IPS-18c (cell line): Measurements from ENCODE around the gene SNTG2.

Source experiments
- H3K4me3 ChIP-seq: 2 replicates; pipeline ENCODE4 v1.7.0; 2013; ENCODE audit warnings: low read depth, mild to moderate bottlenecking, low read length, moderate library complexity; ENCODE audit not compliant: insufficient read depth
- H3K9me3 ChIP-seq: one replicate; pipeline ENCODE4 v1.6.1; 2013; ENCODE audit warnings: mild to moderate bottlenecking, low read length, moderate library complexity; ENCODE audit not compliant: control insufficient read depth, insufficient read depth

SNTG2 gene

DNA sequence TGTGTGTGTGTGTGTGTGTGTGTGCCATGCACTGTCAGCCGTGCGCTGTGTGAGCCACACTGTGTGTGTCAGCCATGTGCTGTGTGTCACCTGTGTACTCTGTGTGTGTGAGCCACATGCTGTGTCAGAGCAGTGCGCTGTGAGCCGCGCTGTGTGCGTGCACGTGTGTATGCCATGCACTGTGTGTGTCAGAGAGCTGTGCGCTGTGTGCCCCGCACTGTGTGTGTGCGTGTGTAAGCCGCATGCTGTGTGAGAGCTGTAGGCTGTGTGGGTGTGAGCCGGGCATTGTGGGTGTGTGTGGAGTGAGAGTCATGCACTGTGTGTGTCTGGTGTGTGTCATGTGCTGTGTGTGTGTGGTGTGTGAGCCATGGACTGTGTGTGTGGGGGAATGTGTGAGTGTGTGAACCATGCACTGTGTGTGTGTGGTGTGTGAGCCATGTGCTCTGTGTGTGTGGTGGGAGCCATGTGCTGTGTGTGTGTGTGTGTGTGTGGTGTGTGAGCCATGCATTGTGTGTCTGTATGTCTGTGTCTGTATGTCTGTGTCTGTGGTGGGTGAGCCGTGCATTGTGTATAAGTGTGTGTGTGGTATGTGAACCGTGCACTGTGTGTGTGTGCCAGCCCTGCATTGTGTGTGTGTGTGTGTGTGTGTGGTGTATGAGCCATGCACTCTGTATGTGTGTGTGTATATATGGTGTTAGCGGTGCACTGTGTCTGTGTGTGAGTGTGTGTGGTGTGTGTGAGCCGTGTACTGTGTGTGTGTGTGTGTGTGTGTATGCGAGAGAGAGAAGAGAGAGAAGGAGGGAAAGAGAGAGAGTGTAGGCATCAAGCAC is 356.3 kb downstream of the SNTG2 start:
- H3K9me3 ChIP-seq: no peaks in the 10 kb centered on the region
- no peak overlapping the region; the same call in 1 of the 2 replicates for H3K4me3 ChIP-seq

DNA sequence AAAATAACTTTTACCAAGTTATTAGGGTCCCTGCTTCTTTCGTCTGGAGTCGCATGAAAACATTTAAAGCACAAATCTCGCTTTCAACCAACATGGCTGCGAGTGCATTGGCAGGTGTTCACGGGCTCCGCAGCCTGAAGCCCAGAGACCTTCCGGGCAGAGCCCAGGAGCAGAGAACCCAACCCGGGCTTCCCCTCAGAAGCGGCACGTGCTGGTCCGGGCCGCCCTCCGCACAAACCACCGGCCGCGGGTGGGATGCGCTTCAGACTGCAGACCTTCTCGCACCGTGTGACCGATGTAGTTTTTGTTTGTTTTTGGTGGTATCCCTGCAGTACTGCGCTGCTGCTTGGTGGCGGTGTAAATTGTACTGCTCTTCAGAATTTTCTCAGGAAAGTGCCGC is 357.0 kb downstream of the SNTG2 start:
- H3K4me3 ChIP-seq: no peak overlapping the region
- H3K9me3 ChIP-seq: no peaks in the 10 kb centered on the region

DNA sequence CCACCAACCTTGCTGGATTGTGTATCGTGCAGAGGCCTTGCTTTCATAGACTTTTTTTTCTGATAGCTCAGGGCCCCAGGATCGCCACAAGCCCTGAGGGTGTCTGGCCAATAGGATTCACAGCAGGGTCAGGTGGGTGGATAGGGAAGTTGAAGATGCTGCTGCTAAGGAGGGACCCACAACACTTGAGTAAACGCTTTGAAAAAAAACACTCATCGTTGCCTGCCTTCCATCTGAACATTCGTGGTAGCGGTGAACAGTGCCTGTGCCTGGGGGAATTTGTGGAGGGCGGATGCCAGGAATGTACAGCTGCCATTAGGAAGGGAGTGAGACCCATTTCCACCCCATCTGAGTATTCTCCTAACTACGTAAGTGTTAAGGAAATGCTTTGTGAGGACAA is 358.0 kb downstream of the SNTG2 start:
- Histone ChIP-seq H3K9me3 (no peaks in the 10 kb centered on the region), H3K4me3 (no peak overlapping the region)

DNA sequence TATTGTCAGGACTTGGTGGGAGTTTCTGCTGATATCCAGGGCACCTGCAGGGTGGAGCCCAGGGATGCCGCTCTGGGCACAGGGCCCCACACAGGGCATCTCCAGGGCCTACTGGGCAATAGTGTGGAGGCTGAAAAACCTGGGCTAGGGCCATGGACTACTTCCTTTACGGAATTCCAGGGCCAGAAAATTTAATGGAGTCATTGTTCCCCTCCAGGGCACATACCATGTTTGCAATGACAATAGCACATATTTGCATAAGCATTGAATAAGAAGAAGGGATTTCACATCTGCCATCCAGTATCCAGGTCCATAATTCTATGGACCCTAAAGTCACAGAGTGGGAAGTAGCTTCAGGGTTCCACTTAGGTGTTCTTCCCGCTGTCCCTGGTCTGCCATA is 358.9 kb downstream of the SNTG2 start:
- H3K9me3 ChIP-seq: no peaks in the 10 kb centered on the region
- no peak overlapping the region for H3K4me3 ChIP-seq

DNA sequence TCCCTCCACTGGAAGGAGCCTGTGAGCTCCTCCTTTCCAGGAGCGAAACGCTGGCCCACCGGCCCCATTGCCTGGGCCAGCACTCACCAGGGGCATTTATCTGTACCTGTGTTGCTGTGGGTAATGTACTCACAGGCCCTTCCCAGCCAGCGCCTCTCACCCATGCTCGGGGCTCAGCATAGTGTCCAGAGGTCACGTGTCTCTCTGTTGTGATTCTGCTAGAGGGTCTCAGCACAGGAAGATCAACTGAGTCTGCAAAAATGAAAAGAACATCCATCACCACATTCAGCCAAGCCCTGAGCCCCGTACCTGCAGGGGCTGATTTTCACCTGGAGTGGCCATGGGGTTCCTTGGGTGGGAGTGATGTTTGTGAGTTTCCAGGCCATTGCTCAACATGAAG is 359.6 kb downstream of the SNTG2 start:
- Histone ChIP-seq H3K9me3 (no peaks in the 10 kb centered on the region), H3K4me3 (no peak overlapping the region)

DNA sequence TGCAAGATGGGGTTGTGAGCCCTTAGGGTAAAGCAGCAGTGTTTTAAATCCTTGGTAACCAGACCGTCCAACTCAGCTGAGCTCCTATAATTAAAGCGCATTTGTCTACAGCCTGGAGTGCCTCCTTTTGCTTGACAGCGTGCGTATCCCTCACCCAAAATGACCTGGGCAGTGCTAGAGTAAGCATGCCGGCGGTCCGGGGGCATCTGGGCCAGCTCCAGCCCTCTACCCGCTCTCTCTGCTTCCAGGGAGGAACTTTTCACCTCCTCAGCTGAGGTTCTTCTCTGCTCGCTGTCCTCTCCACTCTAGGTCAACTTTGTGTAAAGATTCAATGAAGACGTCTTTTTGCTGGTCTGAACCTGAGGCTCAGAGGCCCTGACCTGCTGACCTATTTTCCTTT is 360.2 kb downstream of the SNTG2 start:
- H3K4me3 ChIP-seq: no peak overlapping the region
- H3K9me3 ChIP-seq: no peaks in the 10 kb centered on the region

DNA sequence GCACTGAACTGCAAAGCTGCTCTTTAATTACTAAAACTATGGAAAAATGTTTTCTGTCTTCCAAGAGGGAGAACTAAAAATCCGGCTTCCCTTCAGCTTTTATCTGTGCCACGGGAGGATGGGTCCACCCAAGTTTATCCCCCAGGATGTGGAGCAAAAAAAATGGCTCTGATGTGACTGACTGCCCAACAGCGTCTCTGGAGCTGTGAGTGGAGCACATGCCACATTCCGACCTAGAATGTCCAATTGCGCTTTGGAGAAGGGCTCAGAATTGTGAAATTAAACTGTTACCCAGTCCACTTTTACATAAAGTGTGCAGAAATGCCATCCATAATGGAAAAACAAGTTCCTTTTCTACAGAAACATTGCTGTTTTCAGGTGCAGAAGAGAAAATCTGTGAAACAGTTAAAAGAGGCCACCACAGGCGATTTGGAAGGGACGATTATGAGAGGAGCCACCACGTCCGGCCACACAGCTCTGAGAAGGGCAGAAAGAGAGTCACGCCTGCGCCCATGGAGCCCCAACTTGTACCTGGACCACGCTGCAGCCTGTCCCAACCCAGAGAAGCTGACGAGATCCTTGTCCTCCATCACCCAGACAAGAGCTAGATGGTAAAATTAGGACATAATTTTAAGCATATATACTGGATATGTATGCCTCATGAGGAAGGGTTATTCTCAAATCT is 362.7 kb downstream of the SNTG2 start:
- H3K4me3 ChIP-seq: no peak overlapping the region
- H3K9me3 ChIP-seq: no peaks in the 10 kb centered on the region

DNA sequence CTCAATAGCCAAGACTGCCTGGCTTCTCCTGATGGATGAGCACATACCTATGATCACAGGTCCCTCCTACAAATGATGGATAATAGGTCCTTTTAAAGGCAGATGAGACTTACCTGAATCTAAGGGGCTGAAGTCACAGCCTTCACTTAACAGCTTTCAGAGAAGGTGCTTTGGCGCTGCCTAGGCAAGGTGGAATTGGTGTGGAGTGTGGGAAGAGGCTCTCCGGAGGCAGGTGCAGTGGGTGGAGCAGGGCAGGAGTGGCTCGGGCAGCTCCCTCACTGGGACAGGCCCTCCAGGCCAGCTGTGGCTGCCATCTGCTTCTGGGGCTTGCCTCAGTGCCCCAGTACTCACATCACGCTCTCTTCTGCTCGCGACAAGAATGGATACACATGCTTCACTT is 363.6 kb downstream of the SNTG2 start:
- Histone ChIP-seq H3K4me3 (no peak overlapping the region), H3K9me3 (no peaks in the 10 kb centered on the region)

DNA sequence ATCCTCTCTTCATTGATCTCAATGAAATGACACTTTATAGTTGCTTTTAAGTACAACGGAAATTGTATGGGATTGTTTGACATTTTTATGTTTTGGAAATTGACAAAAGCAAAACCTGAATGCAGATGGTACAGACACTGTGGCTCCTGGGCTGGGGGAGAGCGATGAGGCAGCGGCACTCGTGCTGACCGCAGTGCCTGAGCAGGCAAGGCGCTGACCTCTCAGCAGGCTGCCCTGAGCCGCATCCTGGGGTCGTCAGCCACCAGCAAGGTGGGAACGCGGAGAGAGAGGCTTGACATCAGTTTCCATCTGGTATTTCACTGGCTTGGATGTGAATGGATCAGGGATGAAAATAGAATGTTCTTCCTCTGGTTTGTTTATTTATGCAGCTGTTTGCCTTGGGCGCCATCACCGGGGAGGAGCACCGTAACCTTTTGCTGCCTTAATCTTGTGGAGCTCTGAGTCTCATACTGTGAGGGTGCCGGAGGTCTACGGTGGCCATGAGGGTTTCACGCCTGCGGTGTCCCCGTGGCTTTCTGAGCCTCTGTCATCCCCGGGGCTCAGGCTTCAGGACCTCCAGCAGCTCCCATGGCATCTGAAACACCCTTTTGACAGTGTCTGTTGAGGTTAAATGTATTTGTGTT is 367.8 kb downstream of the SNTG2 start:
- H3K4me3 ChIP-seq: no peak overlapping the region
- H3K9me3 ChIP-seq: no peaks in the 10 kb centered on the region

DNA sequence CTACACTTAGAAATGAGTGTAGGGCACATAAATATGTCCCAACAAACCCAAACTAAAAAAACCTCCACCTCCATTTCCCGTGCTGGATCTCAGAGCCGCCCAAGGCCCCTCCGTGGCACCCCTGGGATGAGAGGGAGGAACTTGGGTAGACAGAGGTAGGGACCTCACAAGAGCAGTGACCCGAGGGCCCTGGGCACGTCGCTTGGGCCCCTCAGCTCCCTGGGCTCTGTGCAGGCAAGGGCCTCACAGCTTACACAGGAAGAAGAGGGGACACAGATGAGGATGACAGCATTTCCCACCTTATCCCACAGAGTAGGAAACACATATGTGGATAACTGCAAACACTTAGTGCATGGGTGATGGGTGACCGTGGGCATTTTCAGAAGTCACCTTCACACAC is 368.7 kb downstream of the SNTG2 start:
- Histone ChIP-seq H3K9me3 (no peaks in the 10 kb centered on the region), H3K4me3 (no peak overlapping the region)

DNA sequence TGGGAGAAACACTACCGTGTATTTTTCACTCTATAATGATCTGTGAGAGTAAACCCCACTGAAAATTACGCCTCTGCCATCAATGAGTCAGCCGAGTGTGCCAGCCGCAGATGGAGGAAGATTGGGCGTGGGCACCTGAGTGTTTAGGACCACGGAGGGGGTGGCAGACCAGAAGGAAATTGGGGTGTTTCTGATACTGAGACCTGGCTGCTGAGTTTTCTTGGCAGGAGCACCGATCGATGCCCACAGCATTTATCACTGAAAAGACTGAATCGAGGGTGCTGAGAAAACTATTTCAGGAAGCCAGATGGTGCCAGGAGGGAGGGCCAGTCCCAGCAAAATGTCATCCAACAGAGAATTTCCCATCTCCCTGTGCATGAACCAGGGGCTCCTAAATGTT is 370.7 kb downstream of the SNTG2 start:
- Histone ChIP-seq H3K9me3 (no peaks in the 10 kb centered on the region), H3K4me3 (no peak overlapping the region)

DNA sequence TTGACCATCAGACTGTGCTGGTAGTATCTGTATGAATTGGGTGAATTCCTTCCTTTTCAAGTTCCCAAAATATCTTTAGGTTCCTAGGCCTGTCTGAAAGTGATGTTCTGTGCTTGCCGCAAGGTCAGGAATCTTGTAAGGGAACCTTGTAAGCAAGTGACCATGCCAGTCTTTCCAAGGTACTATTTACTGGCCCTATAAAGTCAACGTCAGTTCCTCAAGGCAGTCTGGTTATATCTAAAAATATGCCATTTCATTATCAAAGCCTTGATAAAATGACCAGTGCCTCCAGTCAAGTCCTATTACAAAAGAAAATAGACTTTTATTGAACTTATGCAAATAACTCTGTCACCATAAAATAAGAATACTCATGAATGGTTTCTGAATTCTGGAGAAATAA is 374.2 kb downstream of the SNTG2 start:
- Histone ChIP-seq H3K4me3 (no peak overlapping the region), H3K9me3 (no peaks in the 10 kb centered on the region)

DNA sequence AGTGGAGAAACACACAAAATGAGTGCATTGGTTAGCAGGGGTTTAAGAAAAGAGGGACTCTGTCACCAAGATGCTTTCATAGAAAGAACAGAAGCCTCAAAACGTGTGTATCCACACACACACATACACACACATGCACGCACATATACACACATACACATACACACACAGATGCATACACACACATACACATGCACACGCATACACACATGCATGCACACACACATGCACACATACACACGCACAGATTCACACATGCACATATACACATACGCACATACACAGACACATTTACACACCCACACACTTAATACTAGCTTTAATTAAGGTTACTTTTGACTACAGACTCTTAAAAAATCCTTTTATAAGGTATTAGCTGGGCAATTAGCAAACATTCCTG is 378.0 kb downstream of the SNTG2 start:
- Histone ChIP-seq H3K9me3 (no peaks in the 10 kb centered on the region), H3K4me3 (no peak overlapping the region)

DNA sequence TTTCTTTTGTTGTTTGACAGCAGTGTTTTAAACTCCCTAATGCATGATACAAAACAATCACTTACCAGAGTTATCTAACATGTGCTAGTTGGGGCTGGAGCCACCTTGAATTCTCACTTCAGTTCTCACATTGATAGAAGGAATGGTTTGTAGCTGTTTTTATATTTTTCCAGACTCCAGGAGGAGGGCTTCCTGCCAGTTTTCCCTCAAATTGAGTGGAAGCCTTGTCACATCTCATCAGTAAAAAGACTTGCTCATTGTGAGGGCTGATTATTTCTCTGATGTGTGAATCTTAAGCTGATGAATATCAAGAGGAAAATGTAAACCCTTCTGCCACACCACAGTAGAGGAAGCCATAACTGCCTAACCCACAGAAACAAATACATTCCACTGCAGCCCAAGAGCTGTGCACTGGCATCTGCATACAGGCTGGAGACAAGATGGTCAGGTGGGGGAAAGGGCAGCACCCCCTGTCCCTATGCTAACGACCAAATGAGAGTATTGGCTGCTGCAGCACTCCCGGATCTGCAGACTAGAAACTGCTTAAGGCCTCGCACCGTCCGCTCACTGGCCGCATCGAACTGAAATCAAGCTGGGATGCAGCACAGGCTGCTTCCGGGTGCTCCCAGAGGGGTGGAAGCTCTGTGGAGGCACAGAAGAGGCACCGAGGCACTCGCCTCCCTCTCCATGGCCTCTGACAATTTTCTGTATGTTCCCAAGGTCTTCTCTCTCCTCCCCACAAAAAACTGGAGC is 388.9 kb downstream of the SNTG2 start:
- Histone ChIP-seq H3K4me3 (no peak overlapping the region), H3K9me3 (no peaks in the 10 kb centered on the region)

DNA sequence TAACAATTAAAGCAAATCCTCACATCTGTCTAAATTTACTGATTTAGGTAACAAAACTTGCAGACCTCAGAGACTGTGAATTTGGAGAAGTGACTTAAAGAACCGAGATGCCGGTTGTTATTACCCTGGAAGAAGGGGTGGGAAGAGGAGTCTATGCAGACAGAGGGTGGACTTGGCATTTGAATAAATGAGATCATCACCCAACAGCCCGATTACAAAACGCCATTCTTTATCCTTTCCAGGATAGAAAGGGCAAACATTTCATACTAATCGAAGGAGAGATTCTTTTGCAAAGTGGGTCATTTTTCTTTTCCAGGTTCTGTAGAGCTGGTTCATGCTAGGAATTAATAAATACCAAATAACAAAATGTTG is 389.5 kb downstream of the SNTG2 start:
- Histone ChIP-seq H3K4me3 (no peak overlapping the region), H3K9me3 (no peaks in the 10 kb centered on the region)

DNA sequence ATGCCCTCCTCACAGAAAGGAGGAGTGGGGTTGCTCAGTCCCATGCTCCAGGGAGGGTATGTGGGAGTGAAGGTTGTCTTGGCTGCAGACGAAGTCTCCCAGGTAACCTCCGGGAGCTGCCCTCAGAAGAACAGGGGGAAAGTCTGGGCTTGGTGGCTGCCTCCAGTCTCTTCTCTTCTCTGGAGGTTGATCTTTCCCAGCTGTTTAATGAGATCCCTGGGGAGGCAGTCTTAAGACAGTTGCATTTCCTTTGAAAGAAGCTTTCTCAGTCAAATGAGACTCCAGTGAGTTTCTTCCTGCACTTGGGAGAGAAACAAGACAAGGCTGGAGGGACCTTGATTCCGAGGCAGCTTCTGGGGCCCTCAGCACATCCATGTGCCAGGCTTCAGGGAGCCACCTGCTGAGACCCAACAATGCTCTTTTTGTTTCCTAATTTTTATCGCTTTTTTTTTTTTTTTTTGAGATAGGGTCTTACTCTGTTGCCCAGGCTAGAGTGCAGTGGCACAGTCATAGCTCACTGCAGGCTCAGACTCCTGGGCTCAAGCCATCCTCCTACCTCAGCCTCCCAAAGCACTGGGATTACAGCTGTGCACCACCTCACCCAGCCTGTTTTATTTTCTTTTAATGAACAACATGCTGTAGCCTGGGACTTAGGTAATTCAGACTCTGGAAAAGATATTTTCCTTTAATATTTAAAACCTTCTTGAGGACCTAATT is 390.9 kb downstream of the SNTG2 start:
- Histone ChIP-seq H3K4me3 (no peak overlapping the region), H3K9me3 (no peaks in the 10 kb centered on the region)

DNA sequence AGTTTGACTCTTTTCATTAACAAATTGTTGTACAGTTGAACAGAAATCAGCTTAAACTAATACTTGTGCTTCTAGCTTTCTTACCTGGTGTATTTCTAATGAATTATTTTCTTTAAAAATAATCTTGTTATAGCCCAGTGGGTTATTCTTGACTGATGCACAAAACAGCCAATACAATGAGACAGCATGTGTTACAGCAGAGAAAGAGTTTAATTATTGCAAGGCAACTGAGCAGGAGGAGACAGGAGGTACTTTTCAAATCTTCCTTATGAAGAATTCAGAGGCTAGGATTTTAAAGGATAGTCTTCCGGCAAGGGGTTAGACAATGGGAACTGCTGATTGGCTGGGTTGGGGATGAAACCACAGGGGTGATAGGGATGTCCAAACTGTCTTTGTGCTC is 398.1 kb downstream of the SNTG2 start:
- no peak overlapping the region for H3K4me3 ChIP-seq
- H3K9me3 ChIP-seq: no peaks in the 10 kb centered on the region
